Right atrium auricular region (tissue), 2 donors: ENCODE measurements around the gene OPRL1. TPM values are rescaled to one million over a fixed set of nuclear protein-coding genes. Genes with fewer than 3 reads are reported as not detected.

Experiments used
- DNase-seq: peaks from one replicate; pipeline ENCODE4 v3.0.0-alpha.2; 2019; ENCODE audit warnings: low spot score
- H3K27ac ChIP-seq, 2 donors: fragments of 200-600 bp; sonication (generic); 1 replicate in 1 of 2; 2 replicates in 1 of 2; pipeline ENCODE4 v1.5.1; 2016 to 2019
- H3K27me3 ChIP-seq, 2 donors: fragments of 200-600 bp; sonication (generic); one replicate each; pipeline versions ENCODE4 v1.5.1 to v1.6.0; 2017 to 2019
- H3K36me3 ChIP-seq: fragments of 200-600 bp; sonication (generic); one replicate; pipeline ENCODE4 v1.5.1; 2016
- H3K4me1 ChIP-seq, 2 donors: fragments of 200-600 bp; sonication (generic); one replicate each; pipeline versions ENCODE4 v1.5.1 to v1.6.0; 2017 to 2019
- H3K4me3 ChIP-seq, 2 donors: fragments of 200-600 bp; sonication (generic); 1 replicate in 1 of 2; 2 replicates in 1 of 2; pipeline ENCODE4 v1.5.1; 2017 to 2019; ENCODE audit warnings: mild to moderate bottlenecking in 1 of 2, moderate library complexity in 1 of 2
- H3K9me3 ChIP-seq, 2 donors: fragments of 200-600 bp; sonication (generic); one replicate each; pipeline ENCODE4 v1.5.1; 2019
- CTCF ChIP-seq, 2 donors: fragments of 200-600 bp; sonication (generic); IDR thresholded peaks; one replicate each; pipeline ENCODE4 v1.5.1; 2019; ENCODE audit warnings: antibody characterized with exemption in 2 of 2
- total RNA-seq, 2 donors: library from RNA; depleted of rRNA; stranded (reverse); fragments of >200 nt; gene quantifications; one replicate each; pipeline ENCODE4 v1.1.0, GENCODE V29; 2016

Gene OPRL1
- total RNA-seq, 2 donors from 2014 or later = 0.75 to 1.4 TPM

- no peaks in the 10 kb centered on the region for H3K27me3 ChIP-seq
- TF ChIP-seq CTCF (IDR thresholded peaks at IDR 0.05) = peak; percentile 78 to 85
- H3K27ac ChIP-seq = peak overlapping the region; percentile 65 to 73
- H3K4me1 ChIP-seq = peaks cover 0 to 41% of the 10 kb centered on the region in 2 donors
- H3K9me3 ChIP-seq = no peaks in the 10 kb centered on the region
- no peak for DNase-seq
- H3K36me3 ChIP-seq = no peaks in the 10 kb centered on the region
- peak overlapping the region; percentile 4 to 28 for H3K4me3 ChIP-seq
These were observed 22.0 kb upstream of the OPRL1 start for GRCh38 chr20:64057628-64058498.

GRCh38 chr20:64058536-64058935, 21.3 kb upstream of the OPRL1 start:
- H3K9me3 ChIP-seq = no peaks in the 10 kb centered on the region
- H3K27me3 ChIP-seq = no peaks in the 10 kb centered on the region
- H3K36me3 ChIP-seq = no peaks in the 10 kb centered on the region
- DNase-seq = no peak
- TF ChIP-seq CTCF (IDR thresholded peaks at IDR 0.05) = no peak
- H3K4me1 ChIP-seq = peaks cover 0 to 37% of the 10 kb centered on the region in 2 donors
- H3K27ac ChIP-seq = no peak overlapping the region
- H3K4me3 ChIP-seq = no peak overlapping the region

GRCh38 chr20:64062276-64062595, 17.6 kb upstream of the OPRL1 start:
- Histone ChIP-seq H3K4me3 (peak overlapping the region; percentile 79 to 97), H3K27ac (peak overlapping the region; percentile 76 to 84), H3K9me3 (no peaks in the 10 kb centered on the region), H3K36me3 (no peaks in the 10 kb centered on the region), H3K27me3 (no peaks in the 10 kb centered on the region), H3K4me1 (peaks cover 0 to 38% of the 10 kb centered on the region in 2 donors)
- no peak for TF ChIP-seq CTCF (IDR thresholded peaks at IDR 0.05)
- no peak for DNase-seq

GRCh38 chr20:64062596-64063388, 17.1 kb upstream of the OPRL1 start, which contains the start of gene TCEA2:
Gene TCEA2, plus strand, starts transcription at chr20:64063198. Its CDS starts 115 bp downstream, at chr20:64063313.
- no peak for TF ChIP-seq CTCF (IDR thresholded peaks at IDR 0.05)
- Histone ChIP-seq H3K27ac (peak within 1 kb of the TSS; percentile 76 to 84), H3K4me3 (peak within 1 kb of the TSS; percentile 79 to 97), H3K4me1 (peaks cover 0 to 33% of the 10 kb centered on the region in 2 donors), H3K9me3 (no peaks in the 10 kb centered on the region), H3K27me3 (no peaks in the 10 kb centered on the region), H3K36me3 (no peaks in the 10 kb centered on the region)
- DNase-seq = peak; percentile 97

- H3K4me3 ChIP-seq = peak overlapping the region; percentile 79 to 97
- no peaks in the 10 kb centered on the region for H3K36me3 ChIP-seq
- TF ChIP-seq CTCF (IDR thresholded peaks at IDR 0.05) = no peak
- DNase-seq = no peak
- H3K27me3 ChIP-seq = no peaks in the 10 kb centered on the region
- peak overlapping the region; percentile 57 to 76 for H3K27ac ChIP-seq
- H3K9me3 ChIP-seq = no peaks in the 10 kb centered on the region
- H3K4me1 ChIP-seq = peaks cover 0 to 33% of the 10 kb centered on the region in 2 donors
These were observed 16.3 kb upstream of the OPRL1 start for GRCh38 chr20:64063389-64064144.
